COR-L47 (cell line): ENCODE data around the gene TFF2.

Source experiments
- DNase-seq: peaks from one replicate; lab custom pipeline; 2025; lab: John Stamatoyannopoulos, UW

Gene TFF2

DNA sequence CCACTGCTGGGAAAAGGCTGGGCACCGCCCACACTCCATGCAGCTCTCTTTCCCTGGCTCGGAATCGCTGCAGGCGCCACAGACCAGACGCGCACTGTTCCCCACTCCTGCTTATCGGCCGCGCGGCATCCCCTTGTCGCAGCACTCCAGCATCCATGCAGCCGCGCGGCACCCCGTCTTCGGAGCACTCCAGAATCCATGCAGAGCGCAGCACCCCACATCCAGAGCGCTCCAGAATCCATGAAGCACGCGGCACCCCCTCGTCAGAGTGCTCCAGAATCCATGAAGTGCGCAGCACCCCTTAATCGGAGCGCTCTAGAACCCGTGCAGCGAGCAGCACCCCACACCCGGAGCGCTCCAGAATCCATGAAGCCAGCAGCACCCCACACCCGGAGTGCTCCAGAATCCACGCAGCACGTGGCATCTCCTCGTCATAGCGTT is 45.1 kb downstream of the TFF2 start:
- DNase-seq, result no peak

DNA sequence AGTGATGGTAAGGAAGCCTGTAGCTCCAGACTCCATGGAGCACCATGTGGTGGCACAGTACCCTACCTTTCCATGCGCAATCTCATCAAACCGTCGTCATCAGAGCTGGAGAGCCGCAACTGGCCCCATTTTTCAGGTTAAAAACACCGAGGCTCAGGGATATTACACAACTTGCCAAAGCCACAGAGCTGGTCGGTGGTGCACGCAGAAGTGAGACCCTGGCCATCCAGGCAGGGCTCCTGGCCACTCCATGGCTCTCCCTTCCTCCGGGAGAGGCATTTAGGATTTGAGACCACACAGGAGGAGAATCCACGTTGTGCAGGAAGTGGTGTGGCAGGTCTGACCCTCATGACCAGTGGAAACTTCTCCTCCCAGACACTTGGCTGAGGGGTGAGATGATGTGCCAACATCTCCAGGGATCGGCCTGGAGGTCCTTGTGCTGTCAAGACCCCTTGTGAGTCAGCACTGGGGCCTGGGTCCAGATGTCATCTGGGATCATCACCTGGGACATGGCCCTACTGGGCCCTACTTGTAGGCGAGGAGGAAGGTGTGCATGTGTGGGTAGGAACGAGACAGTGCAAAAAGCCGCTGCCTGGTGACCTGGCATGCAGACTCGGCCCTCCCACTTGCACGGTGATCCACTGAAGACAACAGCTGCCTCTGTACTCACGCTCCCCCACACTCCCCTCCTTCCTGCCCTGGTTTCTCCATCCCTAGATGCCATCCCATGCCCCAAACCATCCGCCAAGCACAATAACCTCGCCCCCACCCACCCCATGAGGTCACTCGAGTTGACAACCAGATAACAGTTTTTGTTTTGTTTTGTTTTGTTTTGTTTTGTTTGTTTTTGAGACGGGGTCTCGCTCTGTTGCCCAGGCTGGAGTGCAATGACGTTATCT is 46.0 kb downstream of the TFF2 start:
- no peak for DNase-seq

GRCh38 chr21:42303443-42303842 is 47.4 kb downstream of the TFF2 start:
- no peak for DNase-seq

- no peak for DNase-seq
These were observed 48.0 kb downstream of the TFF2 start for GRCh38 chr21:42302794-42303193.

GRCh38 chr21:42302076-42302650 is 48.6 kb downstream of the TFF2 start:
- DNase-seq, result no peak

DNA sequence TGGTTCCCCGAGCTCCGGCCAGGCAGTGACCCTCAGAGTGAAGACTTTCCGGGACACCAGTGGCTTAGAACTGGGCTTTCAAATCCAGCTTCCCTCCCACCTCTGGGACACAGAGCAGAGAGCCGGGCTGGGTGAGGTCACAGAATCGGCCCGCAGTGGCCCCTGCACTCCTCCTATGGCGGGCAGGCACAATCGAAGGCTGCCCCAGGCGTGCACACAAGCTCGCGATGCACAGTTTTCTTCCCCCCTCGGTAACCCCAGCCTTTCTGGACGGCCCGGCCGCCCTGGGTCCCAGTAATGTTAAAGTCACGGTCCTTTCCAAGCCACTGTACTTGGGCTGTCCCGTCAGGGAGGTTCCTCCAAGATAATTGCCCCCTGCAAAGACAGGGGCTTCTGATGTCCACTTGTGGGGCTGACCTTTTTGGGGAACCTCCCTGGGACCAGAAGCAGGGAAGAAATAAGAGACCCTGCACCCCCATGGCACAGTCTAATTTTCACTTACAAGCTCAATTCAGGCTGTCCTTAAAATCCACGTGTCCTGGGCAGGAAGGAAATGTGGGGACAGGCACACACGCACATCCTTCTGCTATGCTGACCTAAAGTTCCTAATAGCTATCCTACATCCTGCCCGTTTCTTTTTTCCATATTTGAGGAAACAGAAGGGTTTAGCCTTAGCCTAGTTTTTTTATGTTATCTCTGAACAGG is 49.3 kb downstream of the TFF2 start:
- no peak for DNase-seq

- no peak for DNase-seq
These were observed 49.8 kb downstream of the TFF2 start for GRCh38 chr21:42300956-42301355.

GRCh38 chr21:42300045-42300583 is 50.7 kb downstream of the TFF2 start:
- no peak for DNase-seq

DNA sequence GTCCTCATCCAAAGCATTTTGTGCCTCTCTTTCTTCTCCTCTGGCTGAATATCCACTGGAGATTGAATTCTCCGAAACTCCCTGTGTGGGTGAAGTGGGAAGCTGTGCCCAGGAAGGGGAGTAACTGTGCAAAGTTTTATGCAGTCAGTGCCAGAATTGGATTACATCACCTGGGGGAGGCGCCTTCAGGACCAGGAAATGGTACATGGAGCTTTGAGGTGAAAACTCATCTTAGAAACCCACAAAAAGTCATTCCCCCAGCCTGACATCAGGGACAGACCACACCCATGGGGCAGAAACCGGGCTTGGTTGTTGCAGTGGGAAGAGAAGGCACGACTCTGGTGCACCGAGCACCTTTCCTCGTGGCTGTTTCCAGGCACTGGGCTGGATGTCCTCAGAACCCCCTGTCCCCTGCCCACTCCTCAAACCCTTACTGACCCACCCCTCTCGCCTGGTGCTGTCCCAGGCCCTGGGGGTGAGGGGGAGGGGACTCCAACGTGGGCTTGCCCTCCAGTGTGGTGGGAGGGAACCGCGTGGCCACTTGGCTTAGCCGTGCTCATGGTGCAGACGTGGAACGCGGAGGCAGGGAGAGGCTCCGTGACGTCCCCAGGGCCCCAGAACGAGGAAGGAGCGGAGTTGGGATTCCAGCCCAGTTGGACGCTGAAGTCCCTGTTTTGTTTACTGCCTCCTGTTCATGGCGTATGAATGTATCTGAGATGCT is 51.3 kb downstream of the TFF2 start:
- no peak for DNase-seq

GRCh38 chr21:42298657-42299056 is 52.1 kb downstream of the TFF2 start:
- DNase-seq, result no peak

DNA sequence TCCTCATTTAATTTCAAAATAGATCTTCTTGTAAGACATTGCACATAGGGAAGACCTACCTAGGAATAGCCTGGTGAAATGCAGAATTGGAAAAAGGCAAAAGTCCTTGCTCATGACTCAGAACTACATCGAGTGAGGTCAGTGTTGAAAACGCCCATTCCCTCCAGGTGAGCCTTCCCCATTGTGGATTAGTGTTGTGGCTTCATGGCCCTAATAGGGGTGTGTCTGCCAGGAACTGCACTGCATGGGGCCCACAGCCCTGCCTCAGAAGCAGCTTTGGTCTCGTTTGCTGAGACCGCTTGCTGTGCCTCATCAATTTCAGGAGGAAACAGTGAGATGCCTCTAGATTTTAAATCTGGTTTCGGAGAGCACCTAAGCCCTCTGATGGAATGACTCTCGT is 52.6 kb downstream of the TFF2 start:
- DNase-seq, result no peak

- no peak for DNase-seq
These were observed 53.4 kb downstream of the TFF2 start for GRCh38 chr21:42297377-42297776.

DNA sequence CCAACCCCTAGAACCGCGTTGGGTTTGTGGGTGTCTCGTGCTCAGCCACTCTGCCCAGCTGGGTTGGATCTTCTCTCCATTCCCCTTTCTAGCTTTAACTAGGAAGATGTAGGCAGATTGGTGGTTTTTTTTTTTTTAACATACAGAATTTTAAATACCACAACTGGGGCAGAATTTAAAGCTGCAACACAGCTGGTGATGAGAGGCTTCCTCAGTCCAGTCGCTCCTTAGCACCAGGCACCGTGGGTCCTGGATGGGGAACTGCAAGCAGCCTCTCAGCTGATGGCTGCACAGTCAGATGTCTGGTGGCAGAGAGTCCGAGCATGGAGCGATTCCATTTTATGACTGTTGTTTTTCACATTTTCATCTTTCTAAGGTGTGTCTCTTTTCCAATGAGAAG is 54.3 kb downstream of the TFF2 start:
- DNase-seq, result no peak
